ENCODE data around the gene EID3.

The EID3 gene

GRCh38 chr12:104351057-104351983, 47.8 kb downstream of the EID3 start:
- TF ChIP-seq FOXA1 (IDR thresholded peaks at IDR 0.05): no peak
- TF ChIP-seq FOXK2 (IDR thresholded peaks at IDR 0.05): no peak
- no peak for TF ChIP-seq LEF1 (IDR thresholded peaks at IDR 0.05; ENCODE audit: borderline replicate concordance)
- no peak for TF ChIP-seq PKNOX1 (IDR thresholded peaks at IDR 0.05)
- TF ChIP-seq CTBP1 (IDR thresholded peaks at IDR 0.05; ENCODE audit: borderline replicate concordance): no peak
- no peak for TF ChIP-seq ELF4 (IDR thresholded peaks at IDR 0.05)
- ChIA-PET CTCF (no interaction called here), POLR2A (no interaction called here)
- DNase-seq (ENCODE audit: extremely low spot score): no peak

GRCh38 chr12:104352106-104352713, 48.7 kb downstream of the EID3 start:
- DNase-seq (ENCODE audit: extremely low spot score): no peak
- ChIA-PET POLR2A (no interaction called here), CTCF (no interaction called here)
- TF ChIP-seq ELF4 (IDR thresholded peaks at IDR 0.05) (no peak), ARNT (IDR thresholded peaks at IDR 0.05) (no peak), L3MBTL2 (conservative IDR thresholded peaks at IDR 0.05) (no peak), CTBP1 (IDR thresholded peaks at IDR 0.05; ENCODE audit: borderline replicate concordance) (no peak), PKNOX1 (IDR thresholded peaks at IDR 0.05) (no peak), FOXA1 (IDR thresholded peaks at IDR 0.05) (no peak), TARDBP (IDR thresholded peaks at IDR 0.05) (no peak), HDGF (IDR thresholded peaks at IDR 0.05; ENCODE audit: borderline replicate concordance) (no peak), NFRKB (IDR thresholded peaks at IDR 0.05) (no peak), LEF1 (IDR thresholded peaks at IDR 0.05; ENCODE audit: borderline replicate concordance) (no peak), BHLHE40 (IDR thresholded peaks at IDR 0.05; ENCODE audit: borderline replicate concordance) (no peak), ZNF384 (IDR thresholded peaks at IDR 0.05) (no peak), FOXM1 (IDR thresholded peaks at IDR 0.05; ENCODE audit: borderline replicate concordance) (no peak), FOXK2 (IDR thresholded peaks at IDR 0.05) (no peak), SUZ12 (IDR thresholded peaks at IDR 0.05) (no peak), SP1 (IDR thresholded peaks at IDR 0.05) (no peak)

GRCh38 chr12:104353012-104353981, 49.8 kb downstream of the EID3 start:
- TF ChIP-seq FOXM1 (IDR thresholded peaks at IDR 0.05; ENCODE audit: borderline replicate concordance) (no peak), SUZ12 (IDR thresholded peaks at IDR 0.05) (no peak), ZNF384 (IDR thresholded peaks at IDR 0.05) (no peak), ELF4 (IDR thresholded peaks at IDR 0.05) (no peak), ARNT (IDR thresholded peaks at IDR 0.05) (no peak), L3MBTL2 (conservative IDR thresholded peaks at IDR 0.05) (no peak), CTBP1 (IDR thresholded peaks at IDR 0.05; ENCODE audit: borderline replicate concordance) (no peak), HDGF (IDR thresholded peaks at IDR 0.05; ENCODE audit: borderline replicate concordance) (no peak), PKNOX1 (IDR thresholded peaks at IDR 0.05) (no peak)
- ChIA-PET POLR2A (no interaction called here), CTCF (interaction anchor here (0.6 kb wide), 1 partner anchor 1116 kb away, joined by 4 read pairs; no protein-coding TSS in a partner anchor)
- no peak for DNase-seq (ENCODE audit: extremely low spot score)

- POLR2A ChIA-PET: no interaction called here
- no peak for TF ChIP-seq HDGF (IDR thresholded peaks at IDR 0.05; ENCODE audit: borderline replicate concordance)
- TF ChIP-seq ELF4 (IDR thresholded peaks at IDR 0.05): no peak
- TF ChIP-seq ZNF384 (IDR thresholded peaks at IDR 0.05): no peak
- no peak for TF ChIP-seq PKNOX1 (IDR thresholded peaks at IDR 0.05)
- no peak for TF ChIP-seq LEF1 (IDR thresholded peaks at IDR 0.05; ENCODE audit: borderline replicate concordance)
- no peak for TF ChIP-seq L3MBTL2 (conservative IDR thresholded peaks at IDR 0.05)
- no peak for TF ChIP-seq SP1 (IDR thresholded peaks at IDR 0.05)
- TF ChIP-seq TARDBP (IDR thresholded peaks at IDR 0.05): no peak
- TF ChIP-seq FOXA1 (IDR thresholded peaks at IDR 0.05): no peak
- no peak for TF ChIP-seq BHLHE40 (IDR thresholded peaks at IDR 0.05; ENCODE audit: borderline replicate concordance)
- no peak for TF ChIP-seq CTBP1 (IDR thresholded peaks at IDR 0.05; ENCODE audit: borderline replicate concordance)
- no peak for TF ChIP-seq ARNT (IDR thresholded peaks at IDR 0.05)
- no peak for DNase-seq (ENCODE audit: extremely low spot score)
- CTCF ChIA-PET: no interaction called here
Observed at GRCh38 chr12:104354167-104354867, 50.8 kb downstream of the EID3 start.
